Fibroblast of the aortic adventitia (primary cell): Measurements from ENCODE around the gene PTPN1. TPM values are rescaled to one million over a fixed set of nuclear protein-coding genes. Genes with fewer than 3 reads are reported as not detected.
"Not testable (repeated sequence)": the region's sequence is repeated elsewhere in the genome, so short reads cannot be mapped to it uniquely, and the experiment has no call there.

Experiments
- DNase-seq: peaks from one replicate; pipeline ENCODE4 v3.0.0-alpha.2; 2010; ENCODE audit warnings: low read depth
- H3K4me3 ChIP-seq: 2 replicates; pipeline ENCODE4 v1.5.1; 2011; ENCODE audit warnings: low read depth, mild to moderate bottlenecking, control low read depth, low read length, moderate library complexity
- CTCF ChIP-seq: IDR thresholded peaks from 2 replicates; pipeline ENCODE4 v1.5.1; 2011; ENCODE audit warnings: mild to moderate bottlenecking, low read length, control low read depth, inconsistent platforms; ENCODE audit not compliant: insufficient read depth
- total RNA-seq: library from RNA; depleted of rRNA; stranded (reverse); fragments of >200 nt; gene quantifications from 2 replicates; pipeline ENCODE4 v1.2.3, GENCODE V29; 2012; ENCODE audit warnings: low replicate concordance

PTPN1 gene
- total RNA-seq, 1 donor = 19.9 TPM

- no peak overlapping the region for H3K4me3 ChIP-seq
- no peak for TF ChIP-seq CTCF
- no peak for DNase-seq
These were observed 28.1 kb downstream of the PTPN1 start for GRCh38 chr20:50538276-50538675.

GRCh38 chr20:50539798-50540197 lies 29.6 kb downstream of the PTPN1 start:
- DNase-seq, H3K4me3 ChIP-seq: not testable (repeated sequence)

GRCh38 chr20:50540620-50541605 lies 30.7 kb downstream of the PTPN1 start:
- DNase-seq = peak; percentile 95
- TF ChIP-seq CTCF = no peak
- peak overlapping the region; percentile 10 for H3K4me3 ChIP-seq

DNA sequence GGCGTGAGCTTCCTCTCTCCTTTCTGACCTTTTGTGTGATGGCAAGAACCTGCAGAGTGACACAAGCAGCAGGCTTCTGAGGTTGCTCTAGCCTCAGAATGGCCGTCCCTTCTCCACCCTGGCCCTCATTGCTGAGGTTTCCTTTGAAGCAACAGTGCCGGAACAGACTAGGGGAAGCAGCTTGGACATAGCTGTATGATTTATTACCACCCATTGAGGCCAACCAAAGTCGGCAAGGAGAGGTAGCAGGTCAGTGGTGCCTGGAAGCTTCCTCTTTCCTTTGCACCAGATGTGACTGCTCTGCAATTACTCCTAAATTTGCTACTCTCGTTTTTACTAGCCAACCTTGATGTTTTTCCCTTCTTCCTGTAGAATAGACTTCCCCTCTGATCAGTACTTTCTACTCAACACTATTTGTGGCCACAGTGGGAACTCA lies 31.4 kb downstream of the PTPN1 start:
- no peak for TF ChIP-seq CTCF
- DNase-seq = no peak
- no peak overlapping the region for H3K4me3 ChIP-seq

DNA sequence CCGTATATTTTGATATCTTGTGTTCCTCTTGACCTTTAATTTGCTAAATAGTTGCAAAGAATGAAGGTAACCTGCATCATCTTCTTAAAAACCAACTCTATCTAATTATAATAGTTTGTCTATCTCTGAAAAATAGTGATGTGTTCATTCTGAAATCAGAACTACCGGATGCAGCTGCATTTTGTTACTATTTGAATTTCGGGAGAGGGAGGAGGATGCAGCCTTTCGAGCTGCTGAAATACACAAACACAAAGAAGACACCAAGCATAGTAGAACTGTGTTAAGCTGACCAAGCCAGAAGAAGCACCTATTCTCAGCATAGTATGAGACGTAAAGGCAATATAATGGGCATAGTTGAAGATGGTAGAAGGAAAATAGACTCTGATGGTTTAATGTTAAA lies 33.1 kb downstream of the PTPN1 start:
- DNase-seq = no peak
- no peak for TF ChIP-seq CTCF
- H3K4me3 ChIP-seq = no peak overlapping the region

DNA sequence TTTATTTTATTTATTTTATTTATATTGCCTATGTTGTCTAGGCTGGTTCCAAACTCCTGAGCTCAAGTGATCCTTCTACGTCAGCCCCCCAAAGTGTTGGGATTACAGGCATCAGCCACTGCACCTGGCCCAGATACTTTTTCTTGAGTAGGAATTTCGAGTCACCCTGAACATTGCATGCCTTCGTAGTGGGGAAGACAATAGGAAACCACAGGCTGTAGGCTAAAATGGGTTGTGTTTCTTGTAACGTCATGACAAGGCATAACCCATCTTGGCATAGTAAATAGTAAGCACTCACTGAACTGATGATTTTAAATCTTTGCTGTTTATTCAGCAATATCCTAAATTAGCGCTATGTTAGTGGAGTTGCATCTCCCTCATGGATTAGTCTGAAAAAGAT lies 34.9 kb downstream of the PTPN1 start:
- no peak for TF ChIP-seq CTCF
- H3K4me3 ChIP-seq = no peak overlapping the region
- no peak for DNase-seq

DNA sequence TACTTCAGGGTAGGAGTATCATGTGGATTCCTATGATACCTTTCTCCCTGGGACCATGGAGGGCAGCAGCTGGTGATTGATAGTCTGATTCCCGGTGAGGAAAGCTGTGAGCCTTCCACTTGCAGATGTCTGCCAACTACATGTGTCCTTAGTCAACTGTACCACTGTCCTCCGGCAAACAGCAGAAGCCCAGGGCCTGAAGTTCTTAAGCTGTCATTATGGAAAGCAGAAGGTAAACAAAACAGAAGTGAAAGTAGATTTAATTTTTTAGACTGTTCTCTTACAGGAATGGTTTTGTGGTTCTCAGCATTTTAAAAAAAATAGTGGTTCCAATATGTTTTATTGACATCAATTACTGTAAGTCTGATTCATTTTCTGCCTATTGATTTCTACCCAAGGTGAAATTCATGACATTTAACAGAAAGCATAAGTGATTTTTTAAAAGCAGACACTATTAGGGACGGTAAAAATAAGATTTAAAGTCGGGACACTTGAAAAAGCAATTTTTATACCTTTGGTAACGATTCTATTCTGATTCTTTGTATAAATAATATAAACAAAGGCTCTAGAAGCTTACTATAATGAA lies 36.6 kb downstream of the PTPN1 start:
- DNase-seq = no peak
- no peak for TF ChIP-seq CTCF
- H3K4me3 ChIP-seq = no peak overlapping the region
